Stimulated activated CD4-positive, alpha-beta T cell treated with anti-CD3 and anti-CD28 coated beads, Interleukin-4, amount 100 ng/mL, for 1 hour (primary cell): ENCODE measurements around the gene ROR2.
"Not testable (repeated sequence)": the region's sequence is repeated elsewhere in the genome, so short reads cannot be mapped to it uniquely, and the experiment has no call there.

Experiments used
- DNase-seq: peaks from one replicate; pipeline ENCODE4 v3.0.0-alpha.2; 2020

Gene ROR2

GRCh38 chr9:91814201-91814600 is 135.8 kb downstream of the ROR2 start:
- no peak for DNase-seq

- no peak for DNase-seq
Observed at GRCh38 chr9:91813176-91813795, 136.7 kb downstream of the ROR2 start.

- DNase-seq: no peak
Observed at GRCh38 chr9:91812191-91812590, 137.8 kb downstream of the ROR2 start.

GRCh38 chr9:91811024-91811909 is 138.8 kb downstream of the ROR2 start:
- DNase-seq: no peak

GRCh38 chr9:91810286-91810905 is 139.6 kb downstream of the ROR2 start:
- DNase-seq: no peak

GRCh38 chr9:91809581-91810285 is 140.3 kb downstream of the ROR2 start:
- DNase-seq: no peak

GRCh38 chr9:91807643-91808246 is 142.3 kb downstream of the ROR2 start:
- DNase-seq: no peak

- DNase-seq: no peak
Observed at GRCh38 chr9:91805031-91805430, 145.0 kb downstream of the ROR2 start.

- no peak for DNase-seq
Observed at GRCh38 chr9:91803970-91804752, 145.9 kb downstream of the ROR2 start.

- no peak for DNase-seq
Observed at GRCh38 chr9:91803151-91803940, 146.7 kb downstream of the ROR2 start.

GRCh38 chr9:91802391-91802790 is 147.6 kb downstream of the ROR2 start:
- no peak for DNase-seq

GRCh38 chr9:91800473-91801030 is 149.5 kb downstream of the ROR2 start:
- DNase-seq: no peak

- DNase-seq: no peak
Observed at GRCh38 chr9:91799113-91799744, 150.8 kb downstream of the ROR2 start.

- peak; percentile 13 for DNase-seq
Observed at GRCh38 chr9:91798273-91799112, 151.5 kb downstream of the ROR2 start.

- DNase-seq: not testable (repeated sequence)
Observed at GRCh38 chr9:91797517-91797916, 152.5 kb downstream of the ROR2 start.

- DNase-seq: not testable (repeated sequence)
Observed at GRCh38 chr9:91796516-91796915, 153.5 kb downstream of the ROR2 start.

GRCh38 chr9:91795598-91796241 is 154.3 kb downstream of the ROR2 start:
- DNase-seq: no peak

- not testable (repeated sequence) for DNase-seq
Observed at GRCh38 chr9:91793371-91793770, 156.7 kb downstream of the ROR2 start.

GRCh38 chr9:91790917-91791316 is 159.1 kb downstream of the ROR2 start:
- no peak for DNase-seq
